Embryonic facial prominence (tissue), 1 donor: ENCODE data around the gene HOXB1.
"Not testable (repeated sequence)": the region's sequence is repeated elsewhere in the genome, so short reads cannot be mapped to it uniquely, and the experiment has no call there.

ENCODE experiments used
- DNase-seq: peaks from one replicate; pipeline ENCODE4 v3.0.0-alpha.2; 2016; ENCODE audit errors: extremely low spot score

HOXB1 gene

GRCh38 chr17:48497103-48497502, 33.7 kb downstream of the HOXB1 start:
- no peak for DNase-seq

GRCh38 chr17:48494335-48494734, 36.5 kb downstream of the HOXB1 start:
- DNase-seq, result no peak

- no peak for DNase-seq
Observed at GRCh38 chr17:48492401-48493298, 38.2 kb downstream of the HOXB1 start.

GRCh38 chr17:48491527-48492273, 39.1 kb downstream of the HOXB1 start:
- no peak for DNase-seq

GRCh38 chr17:48490451-48490892, 40.3 kb downstream of the HOXB1 start:
- DNase-seq, result no peak

GRCh38 chr17:48489781-48490180, 41.0 kb downstream of the HOXB1 start:
- DNase-seq, result no peak

- no peak for DNase-seq
Observed at GRCh38 chr17:48488548-48489106, 42.2 kb downstream of the HOXB1 start.

- DNase-seq, result no peak
Observed at GRCh38 chr17:48487221-48487620, 43.6 kb downstream of the HOXB1 start.

- DNase-seq, result no peak
Observed at GRCh38 chr17:48486557-48486956, 44.3 kb downstream of the HOXB1 start.

- no peak for DNase-seq
Observed at GRCh38 chr17:48484850-48485249, 46.0 kb downstream of the HOXB1 start.

- DNase-seq, result no peak
Observed at GRCh38 chr17:48484256-48484655, 46.6 kb downstream of the HOXB1 start.

- peak; percentile 50 for DNase-seq
Observed at GRCh38 chr17:48483471-48484131, 47.2 kb downstream of the HOXB1 start.

- DNase-seq, result no peak
Observed at GRCh38 chr17:48483004-48483403, 47.8 kb downstream of the HOXB1 start.

GRCh38 chr17:48482301-48482700, 48.5 kb downstream of the HOXB1 start:
- not testable (repeated sequence) for DNase-seq

- no peak for DNase-seq
Observed at GRCh38 chr17:48479014-48479402, 51.8 kb downstream of the HOXB1 start.
